G401.6 (cell line): ENCODE measurements around the gene OTUD1.
"Not testable (repeated sequence)": the region's sequence is repeated elsewhere in the genome, so short reads cannot be mapped to it uniquely, and the experiment has no call there.

Experiments
- FAIRE-seq: peaks from 2 replicates; lab custom pipeline; 2012; peaks lifted over from hg19 to GRCh38; lab: Jason Lieb, UNC

OTUD1 gene

GRCh38 chr10:23438547-23439451 lies at the start of gene OTUD1:
OTUD1 (plus strand) TSS chr10:23439075; CDS start chr10:23439458, 383 bp downstream.
- FAIRE-seq = no peak

DNA sequence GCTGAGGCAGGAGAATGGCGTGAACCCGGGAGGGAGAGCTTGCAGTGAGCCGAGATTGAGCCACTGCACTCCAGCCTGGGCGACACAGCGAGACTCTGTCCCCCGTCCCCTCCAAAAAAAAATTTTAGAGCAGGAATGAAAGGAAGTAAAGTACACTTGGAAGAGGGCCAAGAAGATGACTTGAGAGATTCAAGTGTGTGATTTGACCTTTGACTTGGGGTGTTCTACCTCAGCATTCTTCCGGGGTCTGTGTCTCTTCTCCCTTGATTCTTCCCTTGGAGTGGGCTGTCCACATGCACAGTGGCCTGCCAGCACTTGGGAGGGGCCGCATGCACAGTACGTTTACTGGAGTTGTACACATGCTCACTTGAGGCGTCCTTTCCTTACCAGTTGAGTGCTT lies 48.5 kb upstream of the OTUD1 start:
- FAIRE-seq = not testable (repeated sequence)

DNA sequence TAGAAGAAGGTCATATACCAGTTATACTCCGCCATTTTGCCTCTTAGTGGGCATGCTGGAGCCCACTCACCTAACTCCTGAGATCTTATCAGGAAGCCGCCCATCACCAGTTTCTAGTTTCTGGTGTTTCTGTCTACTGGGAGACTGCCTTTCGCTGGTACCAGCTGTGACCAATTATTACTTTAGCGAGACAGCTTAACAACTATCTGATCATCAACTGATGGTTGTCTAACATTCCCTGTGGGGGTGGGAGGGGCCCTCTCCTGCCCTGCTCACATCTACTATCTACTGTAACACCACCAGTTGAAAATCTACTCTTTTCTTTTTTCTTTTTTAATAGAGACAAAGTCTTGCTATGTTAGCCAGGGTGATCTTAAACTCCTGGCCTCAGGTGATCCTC lies 48.1 kb upstream of the OTUD1 start:
- FAIRE-seq = no peak

- FAIRE-seq = no peak
Measured at GRCh38 chr10:23391821-23392220, 47.1 kb upstream of the OTUD1 start.

DNA sequence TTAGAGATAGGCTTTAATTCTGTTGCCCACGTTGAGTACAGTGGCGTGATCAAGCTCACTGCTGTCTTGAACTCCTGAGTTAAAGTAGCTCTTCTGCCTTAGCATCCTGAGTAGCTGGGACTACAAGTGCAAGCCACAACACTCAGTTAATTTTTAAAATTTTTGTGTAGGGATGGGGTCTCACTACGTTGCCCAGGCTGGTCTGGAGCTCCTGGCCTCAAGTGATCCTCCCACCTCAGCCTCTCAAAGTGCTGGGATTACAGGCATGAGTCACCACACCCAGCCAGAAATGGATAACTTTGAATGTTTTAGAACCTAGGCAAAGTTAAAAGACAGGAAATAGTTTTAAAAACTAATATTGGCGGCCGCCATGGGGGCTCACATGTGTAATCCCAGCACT lies 43.9 kb upstream of the OTUD1 start:
- FAIRE-seq = no peak

GRCh38 chr10:23396695-23397094 lies 42.2 kb upstream of the OTUD1 start:
- no peak for FAIRE-seq

DNA sequence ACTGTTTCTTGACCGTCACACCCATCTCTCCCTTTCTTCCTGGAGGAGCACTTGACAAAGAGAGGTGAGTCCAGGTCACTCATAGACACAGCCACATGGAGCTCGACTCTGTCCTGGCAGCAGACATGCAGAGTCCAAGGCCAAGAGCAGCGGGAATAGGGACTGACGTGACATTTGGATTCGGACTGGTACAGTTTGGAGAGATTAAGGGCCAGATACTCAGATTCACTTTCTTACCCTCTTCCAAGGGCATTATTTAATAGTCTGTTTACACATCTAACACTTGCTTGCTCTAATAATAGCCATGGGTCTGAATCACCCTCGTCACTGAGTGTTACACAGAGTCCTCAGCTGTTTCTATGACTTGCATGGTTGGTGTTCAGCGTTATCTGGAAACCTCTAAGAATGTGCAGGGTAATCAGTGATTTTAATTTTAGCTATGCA lies 39.2 kb upstream of the OTUD1 start:
- FAIRE-seq = no peak

DNA sequence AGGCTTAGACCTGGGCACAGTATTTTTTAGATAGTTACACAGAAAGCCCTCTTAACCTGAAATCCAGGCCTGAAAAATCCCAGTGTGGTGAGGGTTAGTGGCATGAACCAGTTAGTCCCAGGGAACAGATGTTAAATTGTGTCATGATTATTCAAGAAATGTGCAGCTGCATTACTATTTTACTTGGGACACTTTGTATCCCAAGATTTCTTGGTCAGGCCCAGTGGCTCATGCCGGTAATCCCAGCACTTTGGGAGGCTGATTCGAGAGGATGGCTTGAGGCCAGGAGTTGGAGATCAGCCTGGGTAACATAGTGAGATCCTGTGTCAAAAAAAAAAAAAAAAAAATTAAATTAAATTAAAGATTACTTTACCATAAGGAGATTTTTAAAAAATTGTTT lies 36.0 kb upstream of the OTUD1 start:
- no peak for FAIRE-seq

DNA sequence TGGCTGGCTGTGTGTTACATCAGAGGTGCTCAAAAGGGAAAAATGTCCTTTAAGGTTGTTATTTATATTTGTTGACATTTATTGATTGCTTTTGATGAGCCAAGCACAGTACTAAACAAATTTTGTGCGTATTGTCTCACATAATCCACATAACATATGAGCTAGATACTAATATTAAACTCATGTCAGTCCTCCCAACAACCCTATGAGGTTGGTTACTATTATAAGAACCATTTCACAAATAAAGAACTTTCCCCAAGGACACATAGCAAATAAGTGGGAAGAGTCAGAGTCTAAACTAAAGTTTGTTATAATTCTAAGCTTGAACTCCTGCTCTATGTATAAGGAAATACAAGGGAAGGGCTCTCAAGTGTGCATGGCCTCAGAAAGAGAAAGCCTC lies 35.6 kb upstream of the OTUD1 start:
- no peak for FAIRE-seq

GRCh38 chr10:23403719-23404118 lies 35.2 kb upstream of the OTUD1 start:
- FAIRE-seq = no peak

DNA sequence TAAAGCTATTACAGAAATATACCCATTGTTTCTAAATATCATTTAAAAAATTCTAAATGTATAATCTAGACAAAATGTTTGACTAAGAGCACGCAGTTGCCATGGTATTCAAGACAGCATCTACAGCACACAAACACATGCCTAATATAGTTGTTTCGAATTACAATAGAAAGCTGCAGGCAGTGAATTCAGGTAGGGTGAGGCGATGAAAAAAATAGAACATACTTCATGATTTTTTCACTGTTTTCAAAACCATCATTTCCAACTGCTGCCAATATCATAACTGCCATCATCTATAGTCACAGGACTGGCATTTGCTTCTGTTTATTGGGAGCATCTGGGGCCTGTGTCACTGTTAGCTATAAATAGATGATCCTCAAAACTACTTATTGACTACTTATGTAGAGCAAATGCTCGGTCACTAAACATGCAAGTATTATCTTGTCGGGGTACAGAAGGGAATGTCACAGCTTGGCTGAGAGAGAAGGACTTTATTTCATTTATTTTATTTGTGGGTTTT lies 34.4 kb upstream of the OTUD1 start:
- FAIRE-seq = no peak

GRCh38 chr10:23405540-23405939 lies 33.3 kb upstream of the OTUD1 start:
- no peak for FAIRE-seq

DNA sequence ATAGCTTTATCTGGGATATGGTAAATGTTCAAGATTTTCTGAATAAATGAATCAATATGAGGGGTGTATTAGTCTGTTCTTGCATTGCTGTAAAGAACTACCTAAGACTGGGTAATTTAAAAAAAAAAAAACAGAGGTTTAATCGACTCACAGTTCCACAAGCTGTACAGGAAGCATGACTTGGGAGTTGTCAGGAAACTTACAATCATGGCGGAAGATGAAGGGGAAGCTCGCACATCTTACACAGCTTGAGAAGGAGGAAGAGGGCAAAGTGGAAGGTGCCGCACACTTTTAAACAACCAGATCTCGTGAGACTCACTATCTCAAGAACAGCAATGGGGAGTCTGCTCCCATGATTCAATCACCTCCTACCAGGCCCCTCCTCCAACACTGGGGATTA lies 32.5 kb upstream of the OTUD1 start:
- FAIRE-seq = no peak

- FAIRE-seq = no peak
Measured at GRCh38 chr10:23408330-23408976, 30.4 kb upstream of the OTUD1 start.

DNA sequence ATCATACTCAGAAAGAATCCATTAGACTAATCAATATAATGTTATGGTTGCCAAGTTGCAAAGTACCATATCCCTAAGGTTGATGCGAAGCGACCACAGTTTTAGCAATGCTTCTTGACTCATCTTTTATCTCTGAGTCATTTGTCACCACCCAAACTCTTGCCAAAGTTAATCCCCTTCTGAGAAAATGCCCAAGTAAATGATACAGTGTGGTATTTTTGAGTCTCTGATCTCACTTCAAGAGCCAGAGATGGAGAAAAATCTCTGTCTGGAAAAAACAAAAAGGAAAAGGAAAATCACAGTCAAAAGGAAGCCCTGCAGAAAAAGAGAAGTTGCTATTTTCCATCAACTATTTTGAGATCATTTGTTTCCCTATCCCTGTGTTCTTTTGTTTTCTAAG lies 26.7 kb upstream of the OTUD1 start:
- no peak for FAIRE-seq

DNA sequence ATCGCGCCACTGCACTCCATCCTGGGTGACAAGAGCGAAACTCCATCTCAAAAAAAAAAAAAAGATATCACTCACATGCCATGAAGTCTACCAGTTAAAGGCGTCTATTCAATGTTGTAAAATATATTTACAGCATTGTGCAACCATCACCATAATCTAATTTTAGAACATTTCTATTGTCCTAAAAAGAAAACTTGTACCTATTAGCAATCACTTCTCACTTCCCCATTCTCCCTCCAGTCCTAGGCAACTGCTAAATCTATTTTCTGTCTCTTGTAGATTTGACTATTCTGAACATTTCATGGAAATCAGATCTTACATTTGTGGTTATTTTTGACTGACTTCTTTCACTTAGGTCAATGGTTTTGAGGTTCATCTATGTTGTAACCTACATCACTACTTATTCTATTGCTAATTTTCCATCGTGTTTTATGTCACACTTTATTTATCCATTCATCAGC lies 25.2 kb upstream of the OTUD1 start:
- FAIRE-seq = no peak

GRCh38 chr10:23414658-23415057 lies 24.2 kb upstream of the OTUD1 start:
- FAIRE-seq = no peak

DNA sequence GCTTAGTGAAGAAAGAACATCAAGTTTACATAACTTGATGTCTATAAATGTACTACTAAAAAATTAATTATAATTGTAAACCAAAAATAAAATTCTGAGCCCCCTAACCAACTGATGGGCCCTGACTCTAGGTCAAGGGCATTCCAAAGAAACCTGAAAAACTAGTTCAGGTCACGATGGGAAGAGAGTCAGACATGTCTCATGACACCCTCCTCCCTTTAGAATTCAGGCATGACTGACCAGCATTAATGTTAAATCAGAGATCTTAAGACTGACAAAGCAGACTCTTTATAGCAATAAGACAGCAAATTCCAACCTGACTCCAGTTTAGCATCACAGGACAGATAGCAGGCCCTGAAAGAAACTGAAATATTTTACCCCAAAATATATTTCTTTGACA lies 21.6 kb upstream of the OTUD1 start:
- FAIRE-seq = no peak

DNA sequence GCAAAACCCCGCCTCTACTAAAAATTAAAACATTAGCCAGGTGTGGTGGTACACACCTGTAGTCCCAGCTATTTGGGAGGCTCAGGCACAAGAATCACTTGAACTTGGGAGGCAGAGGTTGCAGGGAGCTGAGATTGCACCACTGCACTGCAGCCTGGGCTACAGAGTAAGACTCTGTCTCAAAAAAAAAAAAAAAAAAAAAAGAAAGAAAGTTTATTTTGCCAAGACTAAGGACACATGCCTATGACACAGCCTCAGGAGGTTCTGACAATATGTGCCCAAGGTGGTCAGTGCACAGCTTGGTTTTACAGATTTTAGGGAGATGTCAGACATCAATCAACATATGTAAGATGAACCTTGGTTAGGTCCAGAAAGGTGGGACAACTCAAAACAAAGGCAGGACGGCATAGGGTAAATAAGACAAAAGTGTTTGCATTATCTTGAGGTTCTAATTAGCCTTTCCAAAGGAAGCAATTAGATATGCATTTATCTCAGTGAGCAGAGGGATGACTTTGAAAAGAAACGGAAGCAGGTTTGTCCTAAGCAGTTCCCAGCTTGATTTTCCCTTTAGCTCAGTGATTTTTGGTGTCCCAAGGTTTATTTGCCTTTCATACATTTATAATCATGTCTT lies 20.7 kb upstream of the OTUD1 start:
- FAIRE-seq = no peak

DNA sequence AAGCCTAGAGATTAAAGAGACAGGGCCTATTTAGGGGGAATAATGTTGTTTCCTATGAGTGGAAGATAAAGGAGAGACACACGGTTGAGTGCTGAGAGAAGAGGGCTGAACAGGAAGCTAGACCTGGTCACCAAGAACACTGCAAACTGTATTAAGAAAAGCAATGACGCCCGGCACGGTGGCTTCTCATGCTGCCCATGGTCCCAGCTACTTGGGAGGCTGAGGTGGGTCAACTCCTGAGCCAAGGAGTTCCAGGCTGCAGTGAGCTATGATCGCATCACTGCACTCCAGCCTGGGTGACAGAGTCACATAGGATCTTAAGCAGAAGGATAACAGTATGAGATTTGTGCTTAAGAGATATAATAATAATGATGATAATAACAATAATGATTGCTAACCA lies 19.7 kb upstream of the OTUD1 start:
- no peak for FAIRE-seq

DNA sequence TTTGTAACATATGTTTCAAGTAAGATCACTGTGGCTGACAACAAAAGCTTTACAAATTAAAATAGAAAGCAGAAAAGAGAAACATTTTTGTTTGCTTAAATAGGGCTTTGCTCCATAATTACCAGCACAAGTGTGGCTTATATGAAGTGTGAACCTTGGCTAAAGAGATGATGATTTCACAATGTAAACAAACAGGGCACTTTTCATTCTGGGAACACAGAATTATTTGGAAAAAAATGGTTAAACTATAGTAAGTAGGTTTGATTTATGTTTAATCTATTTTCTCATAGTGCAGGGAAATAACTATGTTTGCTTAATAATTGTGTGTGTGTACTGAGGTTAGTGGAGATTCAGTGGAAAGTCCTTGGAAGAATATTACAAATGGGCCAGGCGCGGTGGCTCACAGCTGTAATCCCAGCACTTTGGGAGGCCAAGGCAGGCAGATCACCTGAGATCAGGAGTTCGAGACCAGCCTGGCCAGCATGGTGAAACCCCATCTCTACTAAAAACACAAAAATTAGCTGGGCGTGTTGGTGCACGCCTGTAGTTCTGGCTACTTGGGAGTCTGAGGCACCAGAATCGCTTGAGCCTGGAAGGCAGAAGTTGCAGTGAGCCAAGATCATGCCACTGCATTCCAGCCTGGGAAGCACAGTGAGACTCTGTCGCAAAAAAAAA lies 19.1 kb upstream of the OTUD1 start:
- FAIRE-seq = no peak

GRCh38 chr10:23421397-23421796 lies 17.5 kb upstream of the OTUD1 start:
- FAIRE-seq = no peak
